Endothelial cell (in vitro differentiated cells): ENCODE results near the gene KCTD8. TPM values are rescaled to one million over a fixed set of nuclear protein-coding genes. Genes with fewer than 3 reads are reported as not detected.

Experiments
- DNase-seq: peaks from one replicate; pipeline ENCODE4 v3.0.0; 2021; ENCODE audit warnings: low spot score
- H3K27ac Mint-ChIP-seq: one replicate; pipeline ENCODE4 v1.8.0; 2021; ENCODE audit warnings: mixed read lengths, inconsistent platforms; ENCODE audit not compliant: unreplicated experiment
- H3K27me3 Mint-ChIP-seq: one replicate; pipeline ENCODE4 v1.8.0; 2021; ENCODE audit warnings: mild to moderate bottlenecking, moderate library complexity, mixed read lengths, inconsistent platforms; ENCODE audit not compliant: unreplicated experiment
- H3K36me3 Mint-ChIP-seq: one replicate; pipeline ENCODE4 v1.8.0; 2021; ENCODE audit warnings: mild to moderate bottlenecking, low read depth, mixed read lengths, inconsistent platforms; ENCODE audit not compliant: unreplicated experiment
- H3K4me1 Mint-ChIP-seq: one replicate; pipeline ENCODE4 v1.8.0; 2021; ENCODE audit warnings: mild to moderate bottlenecking, mixed read lengths, inconsistent platforms; ENCODE audit not compliant: unreplicated experiment
- H3K4me3 Mint-ChIP-seq: one replicate; pipeline ENCODE4 v1.8.0; 2021; ENCODE audit warnings: mild to moderate bottlenecking, mixed read lengths, inconsistent platforms; ENCODE audit not compliant: unreplicated experiment
- H3K9me3 Mint-ChIP-seq: one replicate; pipeline ENCODE4 v1.8.0; 2021; ENCODE audit warnings: mixed read lengths, inconsistent platforms; ENCODE audit not compliant: unreplicated experiment
- total RNA-seq: library from RNA; stranded (reverse); fragmentation: NEBNext Ultra II Directional; extraction: Animal tissue kit (Norgen Biotek cat#: 25700); gene quantifications from one replicate; pipeline ENCODE4 v1.2.1, GENCODE V29; 2021; ENCODE audit not compliant: unreplicated experiment
- TF ChIP-seq, protein P1 (sequence below): fragments of 200-600 bp; sonication (generic); IDR thresholded peaks from one replicate; pipeline ENCODE4 v1.5.0; 2021; ENCODE audit warnings: antibody characterized with exemption; ENCODE audit not compliant: unreplicated experiment

KCTD8 gene
- total RNA-seq, 1 donor from 2014 or later = 0.62 TPM

- TF ChIP-seq, protein P1, sequence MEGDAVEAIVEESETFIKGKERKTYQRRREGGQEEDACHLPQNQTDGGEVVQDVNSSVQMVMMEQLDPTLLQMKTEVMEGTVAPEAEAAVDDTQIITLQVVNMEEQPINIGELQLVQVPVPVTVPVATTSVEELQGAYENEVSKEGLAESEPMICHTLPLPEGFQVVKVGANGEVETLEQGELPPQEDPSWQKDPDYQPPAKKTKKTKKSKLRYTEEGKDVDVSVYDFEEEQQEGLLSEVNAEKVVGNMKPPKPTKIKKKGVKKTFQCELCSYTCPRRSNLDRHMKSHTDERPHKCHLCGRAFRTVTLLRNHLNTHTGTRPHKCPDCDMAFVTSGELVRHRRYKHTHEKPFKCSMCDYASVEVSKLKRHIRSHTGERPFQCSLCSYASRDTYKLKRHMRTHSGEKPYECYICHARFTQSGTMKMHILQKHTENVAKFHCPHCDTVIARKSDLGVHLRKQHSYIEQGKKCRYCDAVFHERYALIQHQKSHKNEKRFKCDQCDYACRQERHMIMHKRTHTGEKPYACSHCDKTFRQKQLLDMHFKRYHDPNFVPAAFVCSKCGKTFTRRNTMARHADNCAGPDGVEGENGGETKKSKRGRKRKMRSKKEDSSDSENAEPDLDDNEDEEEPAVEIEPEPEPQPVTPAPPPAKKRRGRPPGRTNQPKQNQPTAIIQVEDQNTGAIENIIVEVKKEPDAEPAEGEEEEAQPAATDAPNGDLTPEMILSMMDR = no peak
- Mint-ChIP-seq H3K27ac (no peak overlapping the region), H3K27me3 (no peaks in the 10 kb centered on the region), H3K36me3 (no peaks in the 10 kb centered on the region), H3K4me1 (no peaks in the 10 kb centered on the region), H3K9me3 (no peaks in the 10 kb centered on the region), H3K4me3 (no peak overlapping the region)
- DNase-seq = no peak
Observed at GRCh38 chr4:44342800-44343199, 105.8 kb downstream of the KCTD8 start.

DNA sequence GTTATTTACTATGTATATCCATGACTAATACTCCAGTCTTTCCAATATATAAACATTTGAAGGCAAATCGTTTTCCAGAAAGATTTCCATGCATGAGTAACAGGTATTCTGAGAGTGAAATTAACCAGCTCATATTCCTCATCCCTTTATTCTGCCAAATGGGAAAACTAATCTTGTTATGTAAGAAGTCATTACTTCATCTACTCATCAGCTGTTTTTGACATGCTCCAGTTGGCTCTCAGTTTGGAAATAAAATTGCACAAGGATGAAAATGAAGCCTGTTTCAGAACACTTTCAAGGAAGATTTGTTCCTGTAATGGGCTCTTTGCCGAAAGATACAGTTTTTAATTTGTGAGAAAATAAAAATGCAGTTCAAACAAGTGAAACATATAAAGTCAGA is 121.9 kb downstream of the KCTD8 start:
- no peak overlapping the region for H3K27ac Mint-ChIP-seq
- no peaks in the 10 kb centered on the region for H3K27me3 Mint-ChIP-seq
- no peaks in the 10 kb centered on the region for H3K36me3 Mint-ChIP-seq
- no peak overlapping the region for H3K4me3 Mint-ChIP-seq
- TF ChIP-seq, protein P1 = no peak
- DNase-seq = no peak
- no peaks in the 10 kb centered on the region for H3K9me3 Mint-ChIP-seq
- H3K4me1 Mint-ChIP-seq = no peaks in the 10 kb centered on the region

- H3K9me3 Mint-ChIP-seq = no peaks in the 10 kb centered on the region
- TF ChIP-seq, protein P1 = no peak
- no peak for DNase-seq
- H3K27ac Mint-ChIP-seq = no peak overlapping the region
- H3K27me3 Mint-ChIP-seq = no peaks in the 10 kb centered on the region
- no peak overlapping the region for H3K4me3 Mint-ChIP-seq
- H3K36me3 Mint-ChIP-seq = no peaks in the 10 kb centered on the region
- H3K4me1 Mint-ChIP-seq = no peaks in the 10 kb centered on the region
Observed at GRCh38 chr4:44320833-44321232, 127.8 kb downstream of the KCTD8 start.

- no peak for DNase-seq
- no peak overlapping the region for H3K4me3 Mint-ChIP-seq
- H3K36me3 Mint-ChIP-seq = no peaks in the 10 kb centered on the region
- H3K9me3 Mint-ChIP-seq = no peaks in the 10 kb centered on the region
- H3K27me3 Mint-ChIP-seq = no peaks in the 10 kb centered on the region
- H3K4me1 Mint-ChIP-seq = no peaks in the 10 kb centered on the region
- no peak overlapping the region for H3K27ac Mint-ChIP-seq
- TF ChIP-seq, protein P1 = no peak
Observed at GRCh38 chr4:44319129-44319528, 129.5 kb downstream of the KCTD8 start.

DNA sequence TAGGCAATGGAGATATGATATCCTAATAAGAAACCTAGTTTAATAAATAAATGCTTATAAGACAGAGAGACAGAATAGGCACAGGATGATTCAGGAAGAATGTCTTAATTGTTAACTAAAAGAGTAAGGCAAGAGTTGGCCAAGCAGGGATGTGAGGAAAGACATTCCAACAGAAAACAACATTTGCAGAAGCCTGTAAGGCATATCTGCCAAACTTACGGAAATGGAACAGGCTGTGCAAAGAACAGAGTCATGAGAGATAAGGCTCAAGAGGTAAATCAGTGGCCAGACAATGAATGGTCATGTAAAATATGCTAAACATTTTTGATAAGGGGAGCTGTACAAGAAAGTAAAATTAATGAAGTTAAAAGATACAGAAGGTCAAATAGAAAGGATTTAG is 134.9 kb downstream of the KCTD8 start:
- Mint-ChIP-seq H3K27ac (no peak overlapping the region), H3K27me3 (no peaks in the 10 kb centered on the region), H3K4me1 (no peaks in the 10 kb centered on the region), H3K9me3 (no peaks in the 10 kb centered on the region), H3K36me3 (no peaks in the 10 kb centered on the region), H3K4me3 (no peak overlapping the region)
- TF ChIP-seq, protein P1 = no peak
- no peak for DNase-seq
